HEK293 (cell line): ENCODE results near the gene NKAIN4.
A peak's percentile ranks its signal among the peaks of the same experiment; 100 is the strongest.

Experiments used
- CTCF ChIA-PET: fragments of 350-600 bp; formaldehyde crosslinking; extraction: SDS; loops from one replicate; lab custom pipeline; 2021; ENCODE audit warnings: antibody characterized with exemption; lab: Yijun Ruan, JAX
- POLR2A ChIA-PET: fragments of 300-600 bp; formaldehyde crosslinking; extraction: SDS; loops from one replicate; lab custom pipeline; 2020; ENCODE audit warnings: antibody characterized with exemption, inconsistent platforms; lab: Yijun Ruan, JAX
- H3K27ac ChIP-seq: fragments of 200-500 bp; sonication (Bioruptor generic); 2 replicates; pipeline ENCODE4 v1.5.1; 2014; ENCODE audit warnings: low read depth, low read length, control low read depth, inconsistent platforms; ENCODE audit errors: extremely low read depth
- H3K36me3 ChIP-seq, 2 experiments: fragments of 200-500 bp in 1 of 2; sonication (Bioruptor generic) in 1 of 2; 1 replicate in 1 of 2; 2 replicates in 1 of 2; pipeline ENCODE4 v1.5.1; 2014 to 2017; ENCODE audit warnings: inconsistent platforms in 2 of 2, low read length in 2 of 2; ENCODE audit not compliant: control insufficient read depth in 2 of 2, insufficient read depth in 1 of 2
- H3K4me1 ChIP-seq: fragments of 200-500 bp; sonication (Bioruptor generic); 2 replicates; pipeline ENCODE4 v1.5.1; 2014; ENCODE audit warnings: mild to moderate bottlenecking, low read length, inconsistent platforms; ENCODE audit not compliant: control insufficient read depth, insufficient read depth
- H3K4me3 ChIP-seq: 2 replicates; pipeline ENCODE4 v1.5.1; 2011; ENCODE audit warnings: low read depth, mild to moderate bottlenecking, control low read depth, low read length, moderate library complexity
- H3K9me3 ChIP-seq: fragments of 200-500 bp; sonication (Bioruptor generic); 2 replicates; pipeline ENCODE4 v1.5.1; 2014; ENCODE audit warnings: low read depth, low read length, inconsistent platforms; ENCODE audit not compliant: control insufficient read depth, insufficient read depth
- GLIS1 ChIP-seq: fragments of 450-650 bp; formaldehyde crosslinking; IDR thresholded peaks from 2 replicates; pipeline ENCODE4 v1.5.1; 2016; ENCODE audit warnings: missing biosample characterization, missing genetic modification characterization
- KLF17 ChIP-seq: fragments of 450-650 bp; formaldehyde crosslinking; IDR thresholded peaks from 2 replicates; pipeline ENCODE4 v1.5.1; 2016; ENCODE audit warnings: missing biosample characterization, missing genetic modification characterization
- KLF8 ChIP-seq: fragments of 450-650 bp; formaldehyde crosslinking; IDR thresholded peaks from 2 replicates; pipeline ENCODE4 v1.5.1; 2016; ENCODE audit warnings: missing biosample characterization, missing genetic modification characterization
- PRDM10 ChIP-seq: fragments of 450-650 bp; formaldehyde crosslinking; IDR thresholded peaks from 2 replicates; pipeline ENCODE4 v1.5.1; 2016; ENCODE audit warnings: missing biosample characterization, missing genetic modification characterization
- SCRT2 ChIP-seq: fragments of 450-650 bp; formaldehyde crosslinking; IDR thresholded peaks from 2 replicates; pipeline ENCODE4 v1.5.1; 2016; ENCODE audit warnings: missing biosample characterization, missing genetic modification characterization
- SP2 ChIP-seq: fragments of 450-650 bp; formaldehyde crosslinking; IDR thresholded peaks from 2 replicates; pipeline ENCODE4 v1.5.1; 2016; ENCODE audit warnings: missing biosample characterization, missing genetic modification characterization
- TRIM28 ChIP-seq: IDR thresholded peaks from 2 replicates; pipeline ENCODE4 v1.6.1; 2011; ENCODE audit warnings: low read length, control low read depth, borderline replicate concordance
- ZBTB20 ChIP-seq: fragments of 450-650 bp; formaldehyde crosslinking; IDR thresholded peaks from 2 replicates; pipeline ENCODE4 v1.5.1; 2016; ENCODE audit warnings: missing biosample characterization, missing genetic modification characterization
- ZBTB26 ChIP-seq: fragments of 450-650 bp; formaldehyde crosslinking; optimal IDR thresholded peaks from 2 replicates; pipeline ENCODE3; 2016; ENCODE audit warnings: missing biosample characterization, mild to moderate bottlenecking, missing genetic modification characterization
- ZBTB8A ChIP-seq: fragments of 450-650 bp; formaldehyde crosslinking; IDR thresholded peaks from 2 replicates; pipeline ENCODE4 v1.5.1; 2016; ENCODE audit warnings: missing biosample characterization, missing genetic modification characterization
- ZIC2 ChIP-seq: fragments of 450-650 bp; formaldehyde crosslinking; IDR thresholded peaks from 2 replicates; pipeline ENCODE4 v1.5.1; 2016; ENCODE audit warnings: missing biosample characterization, missing genetic modification characterization
- ZNF2 ChIP-seq: fragments of 450-650 bp; formaldehyde crosslinking; IDR thresholded peaks from 2 replicates; pipeline ENCODE4 v1.5.1; 2016; ENCODE audit warnings: missing biosample characterization, missing genetic modification characterization
- ZNF202 ChIP-seq: fragments of 450-650 bp; formaldehyde crosslinking; IDR thresholded peaks from 2 replicates; pipeline ENCODE4 v1.5.1; 2016; ENCODE audit warnings: missing biosample characterization, missing genetic modification characterization, borderline replicate concordance
- ZNF335 ChIP-seq: fragments of 450-650 bp; formaldehyde crosslinking; conservative IDR thresholded peaks from 2 replicates; pipeline ENCODE4 v1.5.1; 2016; ENCODE audit warnings: missing biosample characterization, missing genetic modification characterization
- ZNF341 ChIP-seq: fragments of 450-650 bp; formaldehyde crosslinking; IDR thresholded peaks from 2 replicates; pipeline ENCODE4; 2016; ENCODE audit warnings: low read depth, missing biosample characterization, missing genetic modification characterization
- ZNF391 ChIP-seq: fragments of 450-650 bp; formaldehyde crosslinking; IDR thresholded peaks from 2 replicates; pipeline ENCODE4 v1.5.1; 2016; ENCODE audit warnings: low read depth, missing biosample characterization, missing genetic modification characterization, borderline replicate concordance
- ZNF670 ChIP-seq: fragments of 450-650 bp; formaldehyde crosslinking; IDR thresholded peaks from 2 replicates; pipeline ENCODE4 v1.5.1; 2016; ENCODE audit warnings: missing biosample characterization, missing genetic modification characterization, low read depth
- ZSCAN23 ChIP-seq: fragments of 450-650 bp; formaldehyde crosslinking; IDR thresholded peaks from 2 replicates; pipeline ENCODE4 v1.5.1; 2016; ENCODE audit warnings: missing biosample characterization, missing genetic modification characterization
- TF ChIP-seq, protein P1 (sequence below): fragments of 450-650 bp; formaldehyde crosslinking; IDR thresholded peaks from 2 replicates; pipeline ENCODE4 v1.5.1; 2016; ENCODE audit warnings: missing biosample characterization, missing genetic modification characterization, low read depth
- TF ChIP-seq, protein P2 (sequence below): fragments of 450-650 bp; IDR thresholded peaks from 2 replicates; pipeline ENCODE4 v1.5.1; 2018; ENCODE audit warnings: missing biosample characterization, missing genetic modification characterization

Gene NKAIN4

DNA sequence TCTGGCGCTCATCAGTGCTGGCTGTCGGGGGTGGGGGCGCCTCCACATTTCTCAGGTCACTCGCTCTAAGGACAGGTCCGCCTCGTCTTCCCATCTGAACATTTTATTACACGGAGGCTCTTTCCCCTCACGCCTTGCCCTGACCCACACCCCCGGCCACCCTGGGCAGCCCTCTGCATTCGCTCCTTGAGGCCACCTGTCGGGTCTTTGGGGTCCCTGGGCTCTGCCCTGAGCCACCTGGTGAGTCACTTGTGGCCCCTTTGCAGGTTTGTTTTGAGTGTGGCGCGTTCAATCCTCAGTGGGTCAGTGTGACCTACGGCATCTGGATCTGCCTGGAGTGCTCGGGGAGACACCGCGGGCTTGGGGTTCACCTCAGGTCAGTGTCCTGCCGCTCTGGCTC lies 21.6 kb upstream of the NKAIN4 start (continued):
- TF ChIP-seq, protein P1, sequence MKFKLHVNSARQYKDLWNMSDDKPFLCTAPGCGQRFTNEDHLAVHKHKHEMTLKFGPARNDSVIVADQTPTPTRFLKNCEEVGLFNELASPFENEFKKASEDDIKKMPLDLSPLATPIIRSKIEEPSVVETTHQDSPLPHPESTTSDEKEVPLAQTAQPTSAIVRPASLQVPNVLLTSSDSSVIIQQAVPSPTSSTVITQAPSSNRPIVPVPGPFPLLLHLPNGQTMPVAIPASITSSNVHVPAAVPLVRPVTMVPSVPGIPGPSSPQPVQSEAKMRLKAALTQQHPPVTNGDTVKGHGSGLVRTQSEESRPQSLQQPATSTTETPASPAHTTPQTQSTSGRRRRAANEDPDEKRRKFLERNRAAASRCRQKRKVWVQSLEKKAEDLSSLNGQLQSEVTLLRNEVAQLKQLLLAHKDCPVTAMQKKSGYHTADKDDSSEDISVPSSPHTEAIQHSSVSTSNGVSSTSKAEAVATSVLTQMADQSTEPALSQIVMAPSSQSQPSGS (tag by site-specific recombination), result no peak
- TF ChIP-seq ZNF2 (tag by site-specific recombination), result no peak
- TF ChIP-seq, protein P2, sequence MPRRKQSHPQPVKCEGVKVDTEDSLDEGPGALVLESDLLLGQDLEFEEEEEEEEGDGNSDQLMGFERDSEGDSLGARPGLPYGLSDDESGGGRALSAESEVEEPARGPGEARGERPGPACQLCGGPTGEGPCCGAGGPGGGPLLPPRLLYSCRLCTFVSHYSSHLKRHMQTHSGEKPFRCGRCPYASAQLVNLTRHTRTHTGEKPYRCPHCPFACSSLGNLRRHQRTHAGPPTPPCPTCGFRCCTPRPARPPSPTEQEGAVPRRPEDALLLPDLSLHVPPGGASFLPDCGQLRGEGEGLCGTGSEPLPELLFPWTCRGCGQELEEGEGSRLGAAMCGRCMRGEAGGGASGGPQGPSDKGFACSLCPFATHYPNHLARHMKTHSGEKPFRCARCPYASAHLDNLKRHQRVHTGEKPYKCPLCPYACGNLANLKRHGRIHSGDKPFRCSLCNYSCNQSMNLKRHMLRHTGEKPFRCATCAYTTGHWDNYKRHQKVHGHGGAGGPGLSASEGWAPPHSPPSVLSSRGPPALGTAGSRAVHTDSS (tag by site-specific recombination), result no peak

- Histone ChIP-seq H3K36me3 (peaks cover 3 to 51% of the 10 kb centered on the region in 2 experiments; a peak in 2 of 3 replicates), H3K27ac (no peak overlapping the region), H3K4me3 (no peak overlapping the region), H3K9me3 (no peaks in the 10 kb centered on the region), H3K4me1 (no peaks in the 10 kb centered on the region)
- TF ChIP-seq SCRT2 (peak; percentile 68), ZIC2 (tag by site-specific recombination) (peak; percentile 68), ZBTB8A (tag by site-specific recombination) (no peak), ZNF341 (tag by site-specific recombination) (peak; percentile 78), TRIM28 (no peak), ZNF670 (tag by site-specific recombination) (no peak), PRDM10 (tag by site-specific recombination) (peak; percentile 56; the same call in 1 of the 2 replicates)
- ChIA-PET CTCF (interaction anchor here (0.6 to 2.1 kb wide), 3 partner anchors 50 to 149 kb away, joined by 3 to 11 read pairs (median 4); no protein-coding TSS in a partner anchor), POLR2A (interaction anchor here (2.9 kb wide), 1 partner anchor 50 kb away, joined by 26 read pairs; no protein-coding TSS in a partner anchor)
Observed at GRCh38 chr20:63274381-63275228, 20.3 kb upstream of the NKAIN4 start.

DNA sequence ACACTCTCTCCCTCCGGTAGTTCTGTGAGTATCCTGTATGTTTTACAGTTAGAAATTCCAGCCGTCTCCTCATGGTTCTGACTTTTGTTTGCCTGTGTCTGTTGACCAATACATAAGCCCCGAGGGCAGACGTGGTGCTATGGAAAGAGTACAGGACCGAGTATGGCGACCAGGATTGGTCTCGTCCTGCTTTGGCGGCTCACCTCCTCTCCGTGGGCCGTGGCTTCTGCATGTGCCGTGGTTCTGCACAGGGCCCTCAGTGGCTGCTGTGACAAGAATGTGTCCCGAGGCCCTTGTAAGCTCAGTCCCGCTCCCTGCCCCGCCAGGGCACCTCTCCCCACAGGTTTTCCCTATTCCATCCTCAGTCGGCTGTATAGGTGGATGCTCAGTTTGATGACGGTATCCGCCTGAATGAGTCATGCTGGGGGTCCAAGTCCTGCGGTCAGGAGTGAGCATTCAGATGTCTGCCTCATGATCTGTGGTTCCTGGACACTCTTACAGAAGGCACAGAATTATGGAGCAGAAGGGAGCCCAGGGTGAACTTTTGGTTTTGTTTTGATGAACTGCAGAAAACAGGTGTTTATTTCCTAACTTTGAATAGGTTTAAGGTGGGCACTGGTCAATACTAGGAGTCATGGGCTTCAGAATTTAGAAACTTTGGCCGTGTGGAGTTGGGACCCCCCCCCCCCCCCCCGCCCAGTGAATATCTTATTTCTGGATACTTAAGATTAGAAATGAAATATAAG lies 19.5 kb upstream of the NKAIN4 start:
- no peaks in the 10 kb centered on the region for H3K4me1 ChIP-seq
- POLR2A ChIA-PET, result interaction anchor here (1.0 to 2.9 kb wide), 4 partner anchors 13 to 57 kb away, joined by 3 to 26 read pairs (median 4); partner anchors contain the start of gene BIRC7
- CTCF ChIA-PET, result interaction anchor here (0.7 to 6.6 kb wide), 3 partner anchors 49 to 50 kb away, joined by 4 to 37 read pairs (median 11); no protein-coding TSS in a partner anchor
- peaks cover 0 to 43% of the 10 kb centered on the region in 2 experiments; a peak in 1 of 3 replicates for H3K36me3 ChIP-seq
- H3K4me3 ChIP-seq, result peak overlapping the region; percentile 91
- H3K27ac ChIP-seq, result peak overlapping the region; percentile 32; the same call in 1 of the 2 replicates
- no peaks in the 10 kb centered on the region for H3K9me3 ChIP-seq
- TF ChIP-seq ZSCAN23 (no peak), KLF17 (tag by site-specific recombination) (0 out of 2 replicates have a peak, but pooled peaks have one; percentile 26), GLIS1 (tag by site-specific recombination) (peak; percentile 38), SP2 (0 out of 2 replicates have a peak, but pooled peaks have one; percentile 35), ZNF391 (peak; percentile 11; the same call in 1 of the 2 replicates), KLF8 (peak; percentile 30), ZNF335 (peak; percentile 58), ZNF202 (no peak), ZBTB26 (tag by site-specific recombination) (peak; percentile 28), SCRT2 (peak; percentile 54; the same call in 1 of the 2 replicates), ZIC2 (tag by site-specific recombination) (peak; percentile 35; the same call in 1 of the 2 replicates), ZBTB20 (peak; percentile 94)
